Upper lobe of left lung (tissue), 4 donors: Measurements from ENCODE around the gene NR1H4.

Experiments used
- POLR2A ChIP-seq, 4 donors: fragments of 450-650 bp; IDR thresholded peaks; one replicate each; pipeline ENCODE4 v1.5.1; 2016 to 2017; ENCODE audit warnings: antibody characterized with exemption in 4 of 4, mild to moderate bottlenecking in 2 of 4
- TF ChIP-seq, protein P1 (sequence below), 6 experiments: fragments of 450-650 bp in 4 of 6; fragments of 200-600 bp in 2 of 6; sonication (generic) in 2 of 6; IDR thresholded peaks; one replicate each; pipeline ENCODE4 v1.5.1; 2016 to 2019; ENCODE audit warnings: antibody characterized with exemption in 6 of 6

- TF ChIP-seq POLR2A (IDR thresholded peaks at IDR 0.05) = no peak
- TF ChIP-seq, protein P1, sequence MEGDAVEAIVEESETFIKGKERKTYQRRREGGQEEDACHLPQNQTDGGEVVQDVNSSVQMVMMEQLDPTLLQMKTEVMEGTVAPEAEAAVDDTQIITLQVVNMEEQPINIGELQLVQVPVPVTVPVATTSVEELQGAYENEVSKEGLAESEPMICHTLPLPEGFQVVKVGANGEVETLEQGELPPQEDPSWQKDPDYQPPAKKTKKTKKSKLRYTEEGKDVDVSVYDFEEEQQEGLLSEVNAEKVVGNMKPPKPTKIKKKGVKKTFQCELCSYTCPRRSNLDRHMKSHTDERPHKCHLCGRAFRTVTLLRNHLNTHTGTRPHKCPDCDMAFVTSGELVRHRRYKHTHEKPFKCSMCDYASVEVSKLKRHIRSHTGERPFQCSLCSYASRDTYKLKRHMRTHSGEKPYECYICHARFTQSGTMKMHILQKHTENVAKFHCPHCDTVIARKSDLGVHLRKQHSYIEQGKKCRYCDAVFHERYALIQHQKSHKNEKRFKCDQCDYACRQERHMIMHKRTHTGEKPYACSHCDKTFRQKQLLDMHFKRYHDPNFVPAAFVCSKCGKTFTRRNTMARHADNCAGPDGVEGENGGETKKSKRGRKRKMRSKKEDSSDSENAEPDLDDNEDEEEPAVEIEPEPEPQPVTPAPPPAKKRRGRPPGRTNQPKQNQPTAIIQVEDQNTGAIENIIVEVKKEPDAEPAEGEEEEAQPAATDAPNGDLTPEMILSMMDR (IDR thresholded peaks at IDR 0.05) = no peak
Measured at GRCh38 chr12:100442403-100442802, 31.3 kb upstream of the NR1H4 start.
